VCaP (cell line): ENCODE data around the gene MUC5AC.

Experiments
- H3K27ac ChIP-seq: fragments of 450-650 bp; 2 replicates; pipeline ENCODE4 v1.5.1; 2017
- CTCF ChIP-seq: fragments of 450-650 bp; conservative IDR thresholded peaks from 2 replicates; pipeline ENCODE4 v1.5.1; 2017; ENCODE audit warnings: mild to moderate bottlenecking, moderate library complexity

The MUC5AC gene

GRCh38 chr11:1230456-1231395, 73.0 kb downstream of the MUC5AC start:
- H3K27ac ChIP-seq = no peak overlapping the region
- peak; percentile 42 for TF ChIP-seq CTCF

- H3K27ac ChIP-seq = no peak overlapping the region
- TF ChIP-seq CTCF = no peak
Observed at GRCh38 chr11:1231396-1232020, 73.8 kb downstream of the MUC5AC start.

- no peak overlapping the region for H3K27ac ChIP-seq
- no peak for TF ChIP-seq CTCF
Observed at GRCh38 chr11:1232021-1232882, 74.5 kb downstream of the MUC5AC start.

GRCh38 chr11:1232883-1233321, 75.1 kb downstream of the MUC5AC start:
- no peak overlapping the region; the same call in 1 of the 2 replicates for H3K27ac ChIP-seq
- no peak for TF ChIP-seq CTCF

- peak; percentile 72 for TF ChIP-seq CTCF
- H3K27ac ChIP-seq = no peak overlapping the region; the same call in 1 of the 2 replicates
Observed at GRCh38 chr11:1233351-1234053, 75.7 kb downstream of the MUC5AC start.

GRCh38 chr11:1234054-1234720, 76.4 kb downstream of the MUC5AC start:
- TF ChIP-seq CTCF = no peak
- H3K27ac ChIP-seq = no peak overlapping the region
